Panc1 (cell line): ENCODE results near the gene RGS6. TPM values are rescaled to one million over a fixed set of nuclear protein-coding genes. Genes with fewer than 3 reads are reported as not detected.

ENCODE experiments used
- ATAC-seq: fragments of 200-7000 bp; cut with Tn5 transposase; 2 replicates; pipeline ENCODE4 v1.9.1; 2020; ENCODE audit warnings: mild to moderate bottlenecking, moderate library complexity
- BruUV-seq: library from RNA; stranded (reverse); fragments of 400-500 nt; replicated peaks from 2 replicates; lab custom pipeline; 2021; lab: Mats Ljungman, UMichigan
- CTCF ChIA-PET: fragments of 300-600 bp; sonication (Branson Sonifier 250); formaldehyde crosslinking; loops from one replicate; lab custom pipeline; 2022; ENCODE audit warnings: antibody characterized with exemption; lab: Charles Lee
- POLR2A ChIA-PET: fragments of 300-600 bp; sonication (Branson Sonifier 250); formaldehyde crosslinking; loops from one replicate; lab custom pipeline; 2022; ENCODE audit warnings: antibody characterized with exemption; lab: Charles Lee
- DNase-seq: peaks from one replicate; pipeline ENCODE4 v3.0.0-alpha.2; 2010; ENCODE audit warnings: low read depth, low spot score
- H3K27ac ChIP-seq: 2 replicates; pipeline ENCODE4 v1.5.1; 2011; ENCODE audit warnings: mild to moderate bottlenecking, low read length, inconsistent platforms
- H3K27me3 ChIP-seq: fragments of 200-500 bp; sonication (Bioruptor generic); 2 replicates; pipeline ENCODE4 v1.6.0; 2014; ENCODE audit warnings: low read length, inconsistent platforms; ENCODE audit not compliant: control insufficient read depth, insufficient read depth
- H3K36me3 ChIP-seq: fragments of 200-500 bp; sonication (Bioruptor generic); 2 replicates; pipeline ENCODE4 v1.5.1; 2014; ENCODE audit warnings: inconsistent platforms, mild to moderate bottlenecking, low read length, moderate library complexity; ENCODE audit not compliant: control insufficient read depth, insufficient read depth
- H3K4me1 ChIP-seq: 2 replicates; pipeline ENCODE4 v1.5.1; 2011; ENCODE audit warnings: inconsistent platforms, mild to moderate bottlenecking, low read length, moderate library complexity; ENCODE audit not compliant: control insufficient read depth, insufficient read depth
- H3K4me3 ChIP-seq, 2 experiments: 2 replicates each; pipeline ENCODE4 v1.5.1; 2011 to 2012; ENCODE audit warnings: low read depth in 2 of 2, low read length in 2 of 2, mild to moderate bottlenecking in 2 of 2, inconsistent platforms in 1 of 2, moderate library complexity in 1 of 2
- H3K9me3 ChIP-seq: fragments of 200-500 bp; sonication (Bioruptor generic); 2 replicates; pipeline ENCODE4 v1.5.1; 2014; ENCODE audit warnings: low read depth, mild to moderate bottlenecking, inconsistent platforms, low read length, moderate library complexity; ENCODE audit not compliant: control insufficient read depth, insufficient read depth
- POLR2AphosphoS5 ChIP-seq: IDR thresholded peaks from 2 replicates; pipeline ENCODE4 v1.6.1; 2012; ENCODE audit warnings: mild to moderate bottlenecking, low read depth, low read length, moderate library complexity
- SIN3A ChIP-seq: IDR thresholded peaks from 2 replicates; pipeline ENCODE4 v1.6.1; 2012; ENCODE audit warnings: low read depth, mild to moderate bottlenecking, low read length, moderate library complexity, borderline replicate concordance; ENCODE audit not compliant: insufficient read depth
- TCF7L2 ChIP-seq: IDR thresholded peaks from 2 replicates; pipeline ENCODE4 v1.6.1; 2011; ENCODE audit warnings: mild to moderate bottlenecking, low read depth, low read length, inconsistent platforms
- in situ Hi-C: cut with HindIII; loops from 2 replicates; pipeline ENCODE4 v1.10.0; 2016; ENCODE audit warnings: low sequenced_read_pairs, low pct_unique_long_range_greater_than_20kb
- intact Hi-C: fragments of 100-400 bp; cut with micrococcal nuclease; formaldehyde crosslinking; loops from one replicate; pipeline ENCODE4 v1.10.0; 2022; ENCODE audit not compliant: unreplicated experiment
- total RNA-seq: library from RNA; stranded (reverse); gene quantifications from one replicate; pipeline ENCODE4 v1.2.1, GENCODE V29; 2021; ENCODE audit not compliant: unreplicated experiment
- TF ChIP-seq, protein P1 (sequence below): fragments of 450-650 bp; IDR thresholded peaks from 2 replicates; pipeline ENCODE4 v1.5.1; 2017; ENCODE audit warnings: mild to moderate bottlenecking
- TF ChIP-seq, protein P2 (sequence below), 2 experiments: IDR thresholded peaks; 2 replicates each; pipeline ENCODE4 v1.6.1; 2011 to 2012; ENCODE audit warnings: low read depth in 2 of 2, control low read depth in 1 of 2, low read length in 1 of 2, mild to moderate bottlenecking in 1 of 2, moderate library complexity in 1 of 2; ENCODE audit not compliant: insufficient read depth in 1 of 2

The RGS6 gene
- total RNA-seq, 1 experiment from 2014 or later: not detected

DNA sequence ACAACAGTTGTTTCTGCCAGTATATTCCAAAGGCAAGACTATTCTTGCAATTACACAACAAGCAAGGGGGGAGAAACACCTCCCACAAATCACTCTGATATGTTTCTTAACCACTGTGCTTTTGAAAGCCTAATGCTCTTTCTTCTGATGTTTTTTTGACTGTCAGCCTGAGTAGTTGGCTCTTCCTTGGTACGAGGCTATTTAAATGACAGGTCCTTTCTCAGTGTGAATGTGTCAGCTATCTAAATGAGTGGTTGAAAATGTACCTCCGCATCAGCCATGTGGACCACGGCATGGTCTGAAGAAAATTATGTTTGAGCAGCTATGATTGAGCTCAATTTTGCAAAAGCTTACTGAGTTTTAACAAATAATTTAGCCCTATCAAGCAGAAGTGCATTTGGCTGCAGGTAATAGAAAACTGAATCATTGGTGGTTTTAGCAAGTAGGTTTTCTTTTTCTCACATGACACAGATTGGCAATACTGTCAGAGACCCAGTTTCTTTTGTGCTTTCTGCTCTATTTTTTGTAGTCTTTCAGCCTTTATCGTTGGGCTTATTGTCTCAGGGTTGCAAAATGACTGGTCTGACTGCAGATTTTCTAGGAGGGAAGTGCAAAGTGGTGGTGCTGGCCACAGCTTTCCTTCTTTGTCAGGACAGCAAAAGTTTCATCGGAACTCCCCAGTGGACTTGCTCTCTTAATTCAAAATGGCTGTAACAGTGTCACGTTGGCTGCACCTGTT lies 162.8 kb downstream of the RGS6 start:
- H3K4me3 ChIP-seq: no peak overlapping the region
- intact Hi-C loops: no loop called here
- POLR2A ChIA-PET: no interaction called here

DNA sequence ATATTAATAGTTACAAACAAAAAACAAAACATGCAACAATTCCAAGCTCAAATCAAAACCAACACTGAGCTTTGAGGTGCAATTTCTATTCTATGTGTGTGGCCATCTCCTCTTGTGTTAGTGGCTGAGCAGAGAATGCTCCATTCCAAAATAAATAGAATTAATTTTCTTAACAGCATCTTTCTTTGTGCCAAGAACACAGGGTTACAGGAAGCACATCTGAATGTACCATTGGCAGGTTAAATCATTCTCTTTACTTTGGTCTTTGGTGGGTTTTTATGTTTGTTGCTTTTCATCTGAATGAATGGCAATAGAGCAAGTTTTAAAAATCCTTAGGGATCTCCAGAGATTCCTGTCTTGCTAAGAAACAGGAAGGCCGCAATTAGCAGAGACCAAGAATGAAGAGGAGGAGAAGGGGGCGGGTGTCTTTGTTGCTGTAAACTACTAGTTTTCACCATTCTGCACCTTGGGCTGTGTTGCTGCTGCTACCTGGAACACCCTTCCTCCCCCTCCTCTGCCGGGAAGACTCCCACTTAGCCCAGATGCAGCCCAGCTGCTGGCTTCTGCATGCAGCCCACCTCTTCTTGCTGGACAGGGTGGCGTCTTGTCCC lies 165.0 kb downstream of the RGS6 start:
- CTCF ChIA-PET: no interaction called here
- intact Hi-C loops: no loop called here
- BruUV-seq: no TSS peak
- no peak for ATAC-seq
- no peak for TF ChIP-seq SIN3A
- TF ChIP-seq, protein P1, sequence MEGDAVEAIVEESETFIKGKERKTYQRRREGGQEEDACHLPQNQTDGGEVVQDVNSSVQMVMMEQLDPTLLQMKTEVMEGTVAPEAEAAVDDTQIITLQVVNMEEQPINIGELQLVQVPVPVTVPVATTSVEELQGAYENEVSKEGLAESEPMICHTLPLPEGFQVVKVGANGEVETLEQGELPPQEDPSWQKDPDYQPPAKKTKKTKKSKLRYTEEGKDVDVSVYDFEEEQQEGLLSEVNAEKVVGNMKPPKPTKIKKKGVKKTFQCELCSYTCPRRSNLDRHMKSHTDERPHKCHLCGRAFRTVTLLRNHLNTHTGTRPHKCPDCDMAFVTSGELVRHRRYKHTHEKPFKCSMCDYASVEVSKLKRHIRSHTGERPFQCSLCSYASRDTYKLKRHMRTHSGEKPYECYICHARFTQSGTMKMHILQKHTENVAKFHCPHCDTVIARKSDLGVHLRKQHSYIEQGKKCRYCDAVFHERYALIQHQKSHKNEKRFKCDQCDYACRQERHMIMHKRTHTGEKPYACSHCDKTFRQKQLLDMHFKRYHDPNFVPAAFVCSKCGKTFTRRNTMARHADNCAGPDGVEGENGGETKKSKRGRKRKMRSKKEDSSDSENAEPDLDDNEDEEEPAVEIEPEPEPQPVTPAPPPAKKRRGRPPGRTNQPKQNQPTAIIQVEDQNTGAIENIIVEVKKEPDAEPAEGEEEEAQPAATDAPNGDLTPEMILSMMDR: no peak
- TF ChIP-seq TCF7L2: no peak
- TF ChIP-seq, protein P2, sequence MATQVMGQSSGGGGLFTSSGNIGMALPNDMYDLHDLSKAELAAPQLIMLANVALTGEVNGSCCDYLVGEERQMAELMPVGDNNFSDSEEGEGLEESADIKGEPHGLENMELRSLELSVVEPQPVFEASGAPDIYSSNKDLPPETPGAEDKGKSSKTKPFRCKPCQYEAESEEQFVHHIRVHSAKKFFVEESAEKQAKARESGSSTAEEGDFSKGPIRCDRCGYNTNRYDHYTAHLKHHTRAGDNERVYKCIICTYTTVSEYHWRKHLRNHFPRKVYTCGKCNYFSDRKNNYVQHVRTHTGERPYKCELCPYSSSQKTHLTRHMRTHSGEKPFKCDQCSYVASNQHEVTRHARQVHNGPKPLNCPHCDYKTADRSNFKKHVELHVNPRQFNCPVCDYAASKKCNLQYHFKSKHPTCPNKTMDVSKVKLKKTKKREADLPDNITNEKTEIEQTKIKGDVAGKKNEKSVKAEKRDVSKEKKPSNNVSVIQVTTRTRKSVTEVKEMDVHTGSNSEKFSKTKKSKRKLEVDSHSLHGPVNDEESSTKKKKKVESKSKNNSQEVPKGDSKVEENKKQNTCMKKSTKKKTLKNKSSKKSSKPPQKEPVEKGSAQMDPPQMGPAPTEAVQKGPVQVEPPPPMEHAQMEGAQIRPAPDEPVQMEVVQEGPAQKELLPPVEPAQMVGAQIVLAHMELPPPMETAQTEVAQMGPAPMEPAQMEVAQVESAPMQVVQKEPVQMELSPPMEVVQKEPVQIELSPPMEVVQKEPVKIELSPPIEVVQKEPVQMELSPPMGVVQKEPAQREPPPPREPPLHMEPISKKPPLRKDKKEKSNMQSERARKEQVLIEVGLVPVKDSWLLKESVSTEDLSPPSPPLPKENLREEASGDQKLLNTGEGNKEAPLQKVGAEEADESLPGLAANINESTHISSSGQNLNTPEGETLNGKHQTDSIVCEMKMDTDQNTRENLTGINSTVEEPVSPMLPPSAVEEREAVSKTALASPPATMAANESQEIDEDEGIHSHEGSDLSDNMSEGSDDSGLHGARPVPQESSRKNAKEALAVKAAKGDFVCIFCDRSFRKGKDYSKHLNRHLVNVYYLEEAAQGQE (IDR thresholded peaks at IDR 0.05; ENCODE audit: insufficient read depth in 1 of 2, low read depth in 2 of 2, low read length in 1 of 2): no peak
- no peak for TF ChIP-seq POLR2AphosphoS5
- Histone ChIP-seq H3K9me3 (no peaks in the 10 kb centered on the region), H3K27ac (no peak overlapping the region), H3K36me3 (no peaks in the 10 kb centered on the region), H3K4me1 (no peaks in the 10 kb centered on the region), H3K4me3 (no peak overlapping the region), H3K27me3 (no peaks in the 10 kb centered on the region)
- POLR2A ChIA-PET: no interaction called here
- in situ Hi-C loops: no loop called here
- no peak for DNase-seq

More for the DNA sequence above, 162.8 kb downstream of the RGS6 start:
- TF ChIP-seq SIN3A (no peak), POLR2AphosphoS5 (no peak), TCF7L2 (no peak)
- TF ChIP-seq, protein P1: no peak
- TF ChIP-seq, protein P2 (IDR thresholded peaks at IDR 0.05; ENCODE audit: insufficient read depth in 1 of 2, low read depth in 2 of 2, low read length in 1 of 2): no peak
- in situ Hi-C loops: no loop called here
- no peak for DNase-seq
- BruUV-seq: no TSS peak
- H3K27me3 ChIP-seq: no peaks in the 10 kb centered on the region
- H3K27ac ChIP-seq: no peak overlapping the region
- CTCF ChIA-PET: no interaction called here
- ATAC-seq: no peak
- no peaks in the 10 kb centered on the region for H3K36me3 ChIP-seq
- H3K9me3 ChIP-seq: no peaks in the 10 kb centered on the region
- no peaks in the 10 kb centered on the region for H3K4me1 ChIP-seq
